Gastroesophageal sphincter (tissue), 4 donors: ENCODE data around the gene MPZL1. TPM values are rescaled to one million over a fixed set of nuclear protein-coding genes. Genes with fewer than 3 reads are reported as not detected.
A peak's percentile ranks its signal among the peaks of the same experiment; 100 is the strongest.

Experiments
- ATAC-seq: fragments of 150-250 bp; one replicate; pipeline ENCODE4 v1.9.1; 2016; ENCODE audit warnings: mild to moderate bottlenecking, moderate library complexity
- H3K27ac ChIP-seq, 4 donors: fragments of 200-600 bp; sonication (generic) in 3 of 4; 1 replicate in 3 of 4; 2 replicates in 1 of 4; pipeline ENCODE4 v1.5.1; 2016 to 2019
- H3K27me3 ChIP-seq: fragments of 200-600 bp; sonication (generic); one replicate; pipeline ENCODE4 v1.5.1; 2019
- H3K36me3 ChIP-seq, 2 donors: fragments of 200-600 bp; sonication (generic); one replicate each; pipeline ENCODE4 v1.5.1; 2019; ENCODE audit warnings: control low read depth in 1 of 2
- H3K4me1 ChIP-seq, 3 donors: fragments of 200-600 bp; sonication (generic); 1 replicate in 2 of 3; 2 replicates in 1 of 3; pipeline ENCODE4 v1.5.1; 2016 to 2019; ENCODE audit warnings: control low read depth in 2 of 3
- H3K4me3 ChIP-seq, 2 donors: fragments of 200-600 bp; sonication (generic); one replicate each; pipeline ENCODE4 v1.5.1; 2019; ENCODE audit warnings: mild to moderate bottlenecking in 1 of 2, moderate library complexity in 1 of 2
- H3K9me3 ChIP-seq, 3 donors: fragments of 200-600 bp; sonication (generic); one replicate each; pipeline ENCODE4 v1.5.1; 2017 to 2019; ENCODE audit warnings: control low read depth in 2 of 3
- EP300 ChIP-seq: sonication (generic); formaldehyde crosslinking; IDR thresholded peaks from one replicate; pipeline ENCODE4 v1.6.1; 2017; ENCODE audit warnings: antibody characterized with exemption, mild to moderate bottlenecking
- POLR2A ChIP-seq, 2 donors: fragments of 450-650 bp; IDR thresholded peaks; one replicate each; pipeline ENCODE4 v1.6.1; 2017; ENCODE audit warnings: antibody characterized with exemption in 2 of 2, mild to moderate bottlenecking in 2 of 2, moderate library complexity in 1 of 2
- POLR2AphosphoS5 ChIP-seq: sonication (generic); formaldehyde crosslinking; IDR thresholded peaks from one replicate; pipeline ENCODE4 v1.6.1; 2017; ENCODE audit warnings: antibody characterized with exemption
- WGBS, 2 donors: methylation state at CpG; one replicate each; pipeline ENCODE4 v1.1.5; 2018; ENCODE audit warnings: low coverage in 1 of 2; 5-methylcytosine and 5-hydroxymethylcytosine counted together
- total RNA-seq, 4 donors: library from RNA; depleted of rRNA; stranded (reverse); fragments of >200 nt; gene quantifications; one replicate each; pipeline ENCODE4 v1.1.0, GENCODE V29; 2016
- TF ChIP-seq, protein P1 (sequence below), 4 experiments: fragments of 200-600 bp in 2 of 4; fragments of 450-650 bp in 2 of 4; sonication (generic) in 1 of 4; IDR thresholded peaks; one replicate each; pipeline ENCODE4 v1.5.1; 2017 to 2019; ENCODE audit warnings: antibody characterized with exemption in 4 of 4, mild to moderate bottlenecking in 2 of 4, moderate library complexity in 2 of 4

MPZL1 gene
- total RNA-seq, 4 donors from 2014 or later: 83.7 to 127 (median 95.8) TPM

- ATAC-seq: peak; percentile 26
- Histone ChIP-seq H3K4me1 (peaks cover 2 to 58% (median 17%) of the 10 kb centered on the region in 3 donors), H3K4me3 (no peak overlapping the region), H3K27me3 (no peaks in the 10 kb centered on the region), H3K27ac (peak overlapping the region in 3 of 4 donors; percentile 17 to 77 (median 76)), H3K36me3 (no peaks in the 10 kb centered on the region), H3K9me3 (no peaks in the 10 kb centered on the region)
- TF ChIP-seq, protein P1, sequence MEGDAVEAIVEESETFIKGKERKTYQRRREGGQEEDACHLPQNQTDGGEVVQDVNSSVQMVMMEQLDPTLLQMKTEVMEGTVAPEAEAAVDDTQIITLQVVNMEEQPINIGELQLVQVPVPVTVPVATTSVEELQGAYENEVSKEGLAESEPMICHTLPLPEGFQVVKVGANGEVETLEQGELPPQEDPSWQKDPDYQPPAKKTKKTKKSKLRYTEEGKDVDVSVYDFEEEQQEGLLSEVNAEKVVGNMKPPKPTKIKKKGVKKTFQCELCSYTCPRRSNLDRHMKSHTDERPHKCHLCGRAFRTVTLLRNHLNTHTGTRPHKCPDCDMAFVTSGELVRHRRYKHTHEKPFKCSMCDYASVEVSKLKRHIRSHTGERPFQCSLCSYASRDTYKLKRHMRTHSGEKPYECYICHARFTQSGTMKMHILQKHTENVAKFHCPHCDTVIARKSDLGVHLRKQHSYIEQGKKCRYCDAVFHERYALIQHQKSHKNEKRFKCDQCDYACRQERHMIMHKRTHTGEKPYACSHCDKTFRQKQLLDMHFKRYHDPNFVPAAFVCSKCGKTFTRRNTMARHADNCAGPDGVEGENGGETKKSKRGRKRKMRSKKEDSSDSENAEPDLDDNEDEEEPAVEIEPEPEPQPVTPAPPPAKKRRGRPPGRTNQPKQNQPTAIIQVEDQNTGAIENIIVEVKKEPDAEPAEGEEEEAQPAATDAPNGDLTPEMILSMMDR (IDR thresholded peaks at IDR 0.05): no peak
- TF ChIP-seq POLR2A (IDR thresholded peaks at IDR 0.05) (no peak), POLR2AphosphoS5 (no peak), EP300 (no peak)
- 76% methylated on average over 3 of the region's 6 CpGs; no CpG with 5 or more reads in 1 of the 2 donors for WGBS, 2 donors
Observed at GRCh38 chr1:167679714-167680113, 42.1 kb upstream of the MPZL1 start.

DNA sequence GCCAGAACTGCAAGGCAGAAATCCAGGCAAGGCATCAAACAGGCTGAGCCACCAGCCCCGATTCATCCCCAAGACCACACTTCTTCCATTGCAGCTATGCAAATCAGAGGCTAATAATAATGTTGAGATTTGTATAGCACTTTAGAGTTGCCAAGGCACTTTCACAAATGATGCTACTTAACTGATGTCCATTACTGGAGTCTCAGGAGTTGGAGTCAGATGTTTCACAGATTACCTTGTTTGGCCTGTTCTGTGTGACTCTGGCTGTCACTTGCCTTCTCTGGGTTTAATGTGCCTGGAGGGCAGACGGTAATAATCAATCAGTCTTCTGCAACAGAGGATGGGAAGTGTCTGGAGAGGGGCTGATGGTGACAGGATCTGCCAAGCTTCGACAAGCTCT is 40.8 kb upstream of the MPZL1 start:
- ATAC-seq: no peak
- Histone ChIP-seq H3K4me3 (no peak overlapping the region), H3K4me1 (peaks cover 2 to 71% (median 17%) of the 10 kb centered on the region in 3 donors), H3K36me3 (no peaks in the 10 kb centered on the region), H3K27ac (peak overlapping the region; percentile 58 to 77 (median 72)), H3K9me3 (no peaks in the 10 kb centered on the region), H3K27me3 (no peaks in the 10 kb centered on the region)
- TF ChIP-seq, protein P1 (IDR thresholded peaks at IDR 0.05): no peak
- no peak for TF ChIP-seq POLR2A (IDR thresholded peaks at IDR 0.05)
- TF ChIP-seq EP300: no peak
- TF ChIP-seq POLR2AphosphoS5: no peak
- 80% methylated on average over 1 of the region's 3 CpGs; no CpG with 5 or more reads in 1 of the 2 donors for WGBS, 2 donors

- H3K4me1 ChIP-seq: peaks cover 2 to 77% (median 23%) of the 10 kb centered on the region in 3 donors
- no peak for ATAC-seq
- H3K36me3 ChIP-seq: no peaks in the 10 kb centered on the region
- peak overlapping the region; percentile 58 to 77 (median 72) for H3K27ac ChIP-seq
- no peaks in the 10 kb centered on the region for H3K9me3 ChIP-seq
- H3K27me3 ChIP-seq: no peaks in the 10 kb centered on the region
- no peak overlapping the region for H3K4me3 ChIP-seq
- TF ChIP-seq, protein P1 (IDR thresholded peaks at IDR 0.05): no peak
- no peak for TF ChIP-seq POLR2AphosphoS5
- TF ChIP-seq POLR2A (IDR thresholded peaks at IDR 0.05): no peak
- WGBS, 2 donors: 10 to 14% methylated on average over 1 to 5 of the region's 5 CpGs
Observed at GRCh38 chr1:167681451-167682098, 40.2 kb upstream of the MPZL1 start.

DNA sequence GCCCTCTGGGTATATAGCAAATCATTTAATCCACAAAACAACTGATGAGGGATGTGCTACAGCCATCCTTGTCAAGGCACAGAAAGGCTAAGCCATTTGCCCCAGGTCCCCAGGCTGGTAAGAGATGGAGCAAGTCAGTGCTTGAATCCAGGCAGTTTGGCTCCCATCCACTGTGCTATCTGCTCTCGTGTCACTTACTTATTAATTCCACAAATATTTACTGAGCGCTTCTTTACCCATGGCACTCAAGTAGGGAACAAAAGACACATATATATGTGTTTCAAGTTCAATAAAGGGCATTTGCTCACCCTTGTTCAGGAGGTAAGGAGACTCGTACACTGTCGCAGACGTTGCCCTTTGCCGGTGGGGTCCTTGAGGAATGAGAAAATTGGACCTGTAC is 38.6 kb upstream of the MPZL1 start:
- no peaks in the 10 kb centered on the region for H3K27me3 ChIP-seq
- H3K4me3 ChIP-seq: no peak overlapping the region
- 69 to 80% methylated on average over 3 to 6 of the region's 6 CpGs for WGBS, 2 donors
- H3K27ac ChIP-seq: peak overlapping the region; percentile 13 to 83 (median 76)
- ATAC-seq: no peak
- no peaks in the 10 kb centered on the region for H3K9me3 ChIP-seq
- no peaks in the 10 kb centered on the region for H3K36me3 ChIP-seq
- H3K4me1 ChIP-seq: peaks cover 2 to 91% (median 23%) of the 10 kb centered on the region in 3 donors
- no peak for TF ChIP-seq POLR2A (IDR thresholded peaks at IDR 0.05)
- no peak for TF ChIP-seq POLR2AphosphoS5

DNA sequence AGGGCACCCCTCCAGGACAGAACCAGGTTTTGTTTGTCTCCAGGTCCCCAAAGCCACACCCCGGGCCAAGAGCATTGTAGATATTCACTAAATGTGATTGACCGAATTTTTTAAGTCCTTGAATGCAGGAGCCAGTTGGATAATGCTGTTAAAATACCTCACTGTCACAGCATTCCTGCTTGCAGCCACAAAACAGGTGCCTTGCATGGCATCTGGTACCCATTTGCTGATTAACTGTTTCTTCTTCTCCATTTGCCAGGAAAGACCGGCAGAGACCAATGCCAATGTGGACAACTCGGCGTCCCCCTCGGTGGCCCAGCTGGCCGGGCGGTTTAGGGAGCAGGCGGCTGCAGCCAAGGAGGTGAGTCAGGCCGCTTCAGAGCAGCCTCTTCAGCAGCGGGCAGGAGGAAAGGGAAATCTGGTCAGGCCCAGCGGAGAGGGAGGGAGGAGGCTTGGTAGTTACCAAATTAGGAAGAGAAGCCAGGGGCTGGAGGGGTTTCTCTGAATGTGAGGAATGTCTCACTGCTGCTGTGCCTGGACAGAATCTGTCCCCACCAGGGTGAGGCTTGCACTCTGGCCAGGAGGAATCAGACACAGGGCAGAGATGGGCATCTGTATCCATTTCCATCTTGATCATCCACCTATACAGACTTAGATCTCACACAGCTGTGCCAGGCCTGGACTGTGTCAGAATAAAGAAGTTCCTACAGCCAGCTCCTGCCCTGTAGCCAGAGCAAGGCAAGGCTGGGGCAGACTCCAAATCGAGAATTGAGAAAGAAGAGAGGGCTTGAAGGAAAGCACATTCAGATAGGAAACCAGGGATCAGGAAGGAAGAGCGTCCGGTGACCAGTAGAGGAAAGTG is 37.9 kb upstream of the MPZL1 start:
- no peak overlapping the region for H3K4me3 ChIP-seq
- H3K36me3 ChIP-seq: no peaks in the 10 kb centered on the region
- TF ChIP-seq POLR2A (IDR thresholded peaks at IDR 0.05) (no peak), POLR2AphosphoS5 (peak; percentile 3)
- no peaks in the 10 kb centered on the region for H3K9me3 ChIP-seq
- peak; percentile 71 for ATAC-seq
- peak overlapping the region; percentile 21 to 83 (median 76) for H3K27ac ChIP-seq
- WGBS, 2 donors: 37% methylated on average over 7 of the region's 15 CpGs; no CpG with 5 or more reads in 1 of the 2 donors
- peaks cover 2 to 92% (median 23%) of the 10 kb centered on the region in 3 donors for H3K4me1 ChIP-seq
- H3K27me3 ChIP-seq: no peaks in the 10 kb centered on the region
